HepG2 (cell line): ENCODE measurements around the gene SCAI. TPM values are rescaled to one million over a fixed set of nuclear protein-coding genes. Genes with fewer than 3 reads are reported as not detected.
A peak's percentile ranks its signal among the peaks of the same experiment; 100 is the strongest.

Experiments
- EED ChIP-seq: sonication (generic); formaldehyde crosslinking; IDR thresholded peaks from 2 replicates; pipeline ENCODE4 v1.5.0; 2020; ENCODE audit warnings: mild to moderate bottlenecking, missing genetic modification reagents
- ELF1 ChIP-seq: sonication (generic); formaldehyde crosslinking; IDR thresholded peaks from 2 replicates; pipeline ENCODE4 v1.4.0; 2020; ENCODE audit warnings: missing genetic modification reagents
- ELK4 ChIP-seq: sonication (generic); formaldehyde crosslinking; IDR thresholded peaks from 2 replicates; pipeline ENCODE4 v1.9.0; 2021; ENCODE audit warnings: missing genetic modification reagents, borderline replicate concordance
- FUBP1 ChIP-seq: sonication (generic); formaldehyde crosslinking; IDR thresholded peaks from 2 replicates; pipeline ENCODE4 v1.5.1; 2020; ENCODE audit warnings: missing genetic modification reagents, mild to moderate bottlenecking, borderline replicate concordance
- GTF3A ChIP-seq: sonication (generic); formaldehyde crosslinking; conservative IDR thresholded peaks from 2 replicates; pipeline ENCODE4 v1.4.0; 2020; ENCODE audit warnings: mild to moderate bottlenecking, missing genetic modification reagents
- ISX ChIP-seq: sonication (generic); formaldehyde crosslinking; conservative IDR thresholded peaks from 2 replicates; pipeline ENCODE4 v1.5.0; 2020; ENCODE audit warnings: missing genetic modification reagents
- MEIS2 ChIP-seq: sonication (generic); formaldehyde crosslinking; IDR thresholded peaks from 2 replicates; pipeline ENCODE4 v1.9.0; 2021; ENCODE audit warnings: mild to moderate bottlenecking, missing genetic modification reagents
- MZF1 ChIP-seq: sonication (generic); formaldehyde crosslinking; IDR thresholded peaks from 2 replicates; pipeline ENCODE4 v1.8.1; 2023; ENCODE audit warnings: mild to moderate bottlenecking, missing genetic modification reagents, borderline replicate concordance
- NFAT5 ChIP-seq: sonication (generic); formaldehyde crosslinking; IDR thresholded peaks from 2 replicates; pipeline ENCODE4 v1.4.0; 2020; ENCODE audit warnings: missing genetic modification reagents
- PAXIP1 ChIP-seq: sonication (generic); formaldehyde crosslinking; conservative IDR thresholded peaks from 2 replicates; pipeline ENCODE4 v1.4.0; 2020; ENCODE audit warnings: mild to moderate bottlenecking, missing genetic modification reagents, moderate library complexity
- SOX5 ChIP-seq: IDR thresholded peaks from 2 replicates; pipeline ENCODE4 v1.6.1; 2016; ENCODE audit warnings: borderline replicate concordance
- YEATS4 ChIP-seq: sonication (generic); formaldehyde crosslinking; IDR thresholded peaks from 2 replicates; pipeline ENCODE4 v1.4.0; 2020; ENCODE audit warnings: missing genetic modification reagents, borderline replicate concordance
- ZMYM4 ChIP-seq: sonication (generic); formaldehyde crosslinking; IDR thresholded peaks from 2 replicates; pipeline ENCODE4 v1.8.1; 2023; ENCODE audit warnings: mild to moderate bottlenecking, missing genetic modification reagents
- ZNF136 ChIP-seq: sonication (generic); formaldehyde crosslinking; IDR thresholded peaks from 2 replicates; pipeline ENCODE4 v1.8.1; 2022; ENCODE audit warnings: low read depth, mild to moderate bottlenecking, moderate library complexity, missing genetic modification reagents
- ZNF253 ChIP-seq: sonication (generic); formaldehyde crosslinking; IDR thresholded peaks from 2 replicates; pipeline ENCODE4 v1.8.0; 2022; ENCODE audit warnings: mild to moderate bottlenecking, missing genetic modification reagents, borderline replicate concordance
- ZNF569 ChIP-seq: sonication (generic); formaldehyde crosslinking; IDR thresholded peaks from 2 replicates; pipeline ENCODE4 v1.5.0; 2020; ENCODE audit warnings: mild to moderate bottlenecking, missing genetic modification reagents, moderate library complexity, borderline replicate concordance
- ZNF589 ChIP-seq: sonication (generic); formaldehyde crosslinking; conservative IDR thresholded peaks from 2 replicates; pipeline ENCODE4 v1.8.0; 2022; ENCODE audit warnings: mild to moderate bottlenecking, moderate library complexity, missing genetic modification reagents
- ZNF792 ChIP-seq: IDR thresholded peaks from 2 replicates; pipeline ENCODE4 v1.6.1; 2016
- polyA plus RNA-seq, 8 experiments: library from polyadenylated mRNA; depleted of rRNA in 3 of 8; stranded (reverse) in 7 of 8; unstranded in 1 of 8; fragments of >200 nt; fragmentation: Illumina TruSeq in 4 of 8; extraction: Trizol in 4 of 8; gene quantifications; 2 replicates each; pipeline versions ENCODE4 v1.2.1 to v1.2.3, GENCODE V29; 2011 to 2016; ENCODE audit warnings: low read depth in 4 of 8, missing spikeins in 1 of 8, mixed read lengths in 1 of 8; ENCODE audit not compliant: insufficient read depth in 1 of 8
- total RNA-seq, 5 experiments: library from RNA; depleted of rRNA; stranded (reverse); fragments of >200 nt; fragmentation: Illumina TruSeq; extraction: Trizol; gene quantifications; 2 replicates each; pipeline ENCODE4 v1.2.3, GENCODE V29; 2016; ENCODE audit warnings: low read depth in 1 of 5

The SCAI gene
- total and polyA plus RNA-seq, 2 of the 13 experiments (the other 11 are each of a cell fraction or from before 2014, with no cell fraction given): 4.4 to 8.4 TPM

DNA sequence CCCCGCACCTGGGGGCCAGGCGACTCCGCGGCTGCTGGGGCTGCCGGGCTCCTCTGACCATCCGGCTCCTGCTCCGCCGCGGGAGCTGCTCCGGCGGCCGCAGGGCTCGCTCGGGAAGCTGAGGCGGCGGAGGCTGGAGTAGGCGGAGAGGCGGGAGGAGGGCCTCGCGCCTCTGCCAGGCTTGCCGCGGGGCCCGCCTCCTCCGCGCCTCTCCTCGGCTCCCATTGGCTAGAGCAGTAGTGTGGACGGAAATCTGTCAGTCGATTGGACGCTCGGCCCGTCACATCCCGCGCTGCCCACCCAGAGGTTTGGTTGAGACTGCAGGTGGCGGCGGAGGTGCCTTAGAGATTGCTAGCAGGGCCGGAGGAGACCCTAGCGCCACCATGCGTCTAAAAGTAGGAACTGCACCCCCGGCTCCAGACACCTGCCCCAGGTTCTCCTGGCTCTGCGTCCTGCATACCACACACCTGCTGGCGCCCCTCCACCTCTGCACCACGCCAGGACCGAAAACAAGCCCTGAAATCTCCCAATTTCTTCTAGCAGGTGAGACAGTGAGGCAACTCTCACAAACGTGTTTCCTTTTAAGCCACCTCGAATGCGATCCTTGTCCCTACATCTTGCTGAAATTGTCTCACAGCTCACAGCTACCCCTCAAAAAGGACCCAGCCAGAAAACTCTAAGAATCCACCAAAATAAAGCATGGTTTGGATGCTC, at the start of gene SCAI (continued):
- TF ChIP-seq FUBP1 (CRISPR knock-in tag) (no peak), ZNF253 (CRISPR knock-in tag) (no peak), ISX (no peak), YEATS4 (CRISPR knock-in tag) (peak; percentile 18; the same call in 1 of the 2 replicates), ZNF589 (no peak), ZMYM4 (CRISPR knock-in tag) (peak; percentile 80), ZNF136 (CRISPR knock-in tag) (no peak), NFAT5 (no peak), MEIS2 (CRISPR knock-in tag) (no peak), EED (no peak), ZNF569 (CRISPR knock-in tag) (no peak), GTF3A (CRISPR knock-in tag) (no peak), ELF1 (CRISPR knock-in tag) (no peak), PAXIP1 (CRISPR knock-in tag) (no peak), ELK4 (CRISPR knock-in tag) (no peak), MZF1 (CRISPR knock-in tag) (no peak), SOX5 (CRISPR knock-in tag) (no peak), ZNF792 (CRISPR knock-in tag) (no peak)
